ENCODE measurements around the gene RASGEF1B.

Gene RASGEF1B

DNA sequence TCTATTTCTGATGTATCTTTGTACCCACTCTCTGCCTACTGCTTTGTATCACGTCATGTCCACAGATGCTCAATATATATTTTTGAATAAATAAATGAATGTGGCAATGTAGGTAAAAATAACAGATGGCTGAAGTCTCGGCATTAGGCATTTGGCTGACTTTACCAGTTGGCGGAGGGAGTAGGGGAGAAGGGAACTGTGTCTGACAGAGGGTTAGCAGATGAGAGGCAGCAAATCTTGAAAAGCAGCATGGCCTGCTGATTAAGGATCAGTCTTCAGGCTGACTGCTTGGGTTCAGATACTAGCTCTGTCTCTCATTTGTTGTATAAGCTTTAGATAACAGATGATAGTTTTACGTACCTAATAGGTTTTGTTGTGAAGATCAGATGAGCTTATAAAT, 31.9 kb upstream of the RASGEF1B start:
- Histone ChIP-seq H3K23ac (ENCODE audit: low read length in 2 of 2) (no peak overlapping the region), H3K27ac (ENCODE audit: low read length, poor library complexity, severe bottlenecking) (no peak overlapping the region), H3K4me2 (ENCODE audit: low read length, poor library complexity, severe bottlenecking) (no peak overlapping the region), H2AFZ (ENCODE audit: low read depth, low read length) (no peak overlapping the region), H4K8ac (ENCODE audit: low read length) (no peak overlapping the region), H2BK15ac (ENCODE audit: low read depth, poor library complexity, severe bottlenecking) (no peak overlapping the region), H2AK5ac (ENCODE audit: low read length, severe bottlenecking) (no peak overlapping the region), H3K27me3 (ENCODE audit: control insufficient read depth in 1 of 2, insufficient read depth in 1 of 2, low read length in 2 of 2) (peaks cover 5 to 22% of the 10 kb centered on the region in 2 experiments), H2BK12ac (ENCODE audit: low read length in 2 of 2) (no peak overlapping the region), H3K79me1 (replicated peaks; ENCODE audit: low read length, poor library complexity, severe bottlenecking) (no peaks in the 10 kb centered on the region), H2BK5ac (ENCODE audit: low read depth, low read length, poor library complexity, severe bottlenecking) (no peak overlapping the region), H3K4ac (ENCODE audit: low read depth in 1 of 2, low read length in 2 of 2) (no peak overlapping the region), H3K9me3 (ENCODE audit: control insufficient read depth, low read length) (no peaks in the 10 kb centered on the region), H2BK120ac (ENCODE audit: low read depth, low read length) (no peak overlapping the region), H3K36me3 (ENCODE audit: control insufficient read depth in 1 of 2, insufficient read depth in 2 of 2, low read depth in 1 of 2, low read length in 2 of 2) (no peaks in the 10 kb centered on the region), H3K9ac (ENCODE audit: low read length) (no peak overlapping the region), H3K4me1 (ENCODE audit: control insufficient read depth, insufficient read depth, low read depth, low read length) (no peaks in the 10 kb centered on the region), H3K4me3 (ENCODE audit: insufficient read depth in 1 of 2, low read depth in 1 of 2, low read length in 2 of 2) (no peak overlapping the region), H4K91ac (ENCODE audit: low read length) (no peak overlapping the region), H3K14ac (ENCODE audit: low read length in 2 of 2) (no peak overlapping the region), H3K18ac (ENCODE audit: low read depth in 1 of 2, low read length in 2 of 2) (no peak overlapping the region)
- DNase-seq: no peak
- WGBS: 93% methylated on average over 2 of the region's 4 CpGs

DNA sequence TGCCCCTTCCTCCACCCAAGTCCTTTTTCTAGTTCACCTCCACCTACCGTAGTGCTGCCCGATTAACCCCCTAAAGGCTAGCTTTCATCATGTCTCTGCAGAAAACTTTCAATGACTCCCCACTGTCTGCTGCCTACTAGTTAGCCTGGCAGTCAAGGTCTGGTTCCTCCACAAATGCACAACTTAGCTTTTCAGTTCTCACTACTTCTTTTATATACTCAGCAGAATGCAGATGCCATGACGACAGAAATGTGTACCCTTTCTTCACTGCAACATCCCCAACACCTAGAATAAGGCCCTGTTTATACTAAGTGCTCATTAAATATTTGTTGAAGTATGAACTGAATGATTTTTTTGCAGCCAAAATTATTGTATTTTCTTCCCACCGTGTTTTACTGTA, 30.9 kb upstream of the RASGEF1B start:
- H3K18ac ChIP-seq (ENCODE audit: low read depth in 1 of 2, low read length in 2 of 2): no peak overlapping the region
- no peak overlapping the region for H3K14ac ChIP-seq (ENCODE audit: low read length in 2 of 2)
- no peak overlapping the region for H3K4me2 ChIP-seq (ENCODE audit: low read length, poor library complexity, severe bottlenecking)
- H3K9me3 ChIP-seq (ENCODE audit: control insufficient read depth, low read length): no peaks in the 10 kb centered on the region
- H3K4me3 ChIP-seq (ENCODE audit: insufficient read depth in 1 of 2, low read depth in 1 of 2, low read length in 2 of 2): no peak overlapping the region
- H3K36me3 ChIP-seq (ENCODE audit: control insufficient read depth in 1 of 2, insufficient read depth in 2 of 2, low read depth in 1 of 2, low read length in 2 of 2): no peaks in the 10 kb centered on the region
- no peak overlapping the region for H3K27ac ChIP-seq (ENCODE audit: low read length, poor library complexity, severe bottlenecking)
- H2BK120ac ChIP-seq (ENCODE audit: low read depth, low read length): no peak overlapping the region
- H3K4me1 ChIP-seq (ENCODE audit: control insufficient read depth, insufficient read depth, low read depth, low read length): no peaks in the 10 kb centered on the region
- H3K9ac ChIP-seq (ENCODE audit: low read length): no peak overlapping the region
- 96% methylated on average over 3 of the region's 4 CpGs for WGBS
- no peak overlapping the region for H2BK15ac ChIP-seq (ENCODE audit: low read depth, poor library complexity, severe bottlenecking)
- peaks cover 5 to 27% of the 10 kb centered on the region in 2 experiments for H3K27me3 ChIP-seq (ENCODE audit: control insufficient read depth in 1 of 2, insufficient read depth in 1 of 2, low read length in 2 of 2)
- no peak for DNase-seq
- no peaks in the 10 kb centered on the region for H3K79me1 ChIP-seq (replicated peaks; ENCODE audit: low read length, poor library complexity, severe bottlenecking)
- no peak overlapping the region for H4K91ac ChIP-seq (ENCODE audit: low read length)
- H3K4ac ChIP-seq (ENCODE audit: low read depth in 1 of 2, low read length in 2 of 2): no peak overlapping the region
- H4K8ac ChIP-seq (ENCODE audit: low read length): no peak overlapping the region
- H2BK12ac ChIP-seq (ENCODE audit: low read length in 2 of 2): no peak overlapping the region
- no peak overlapping the region for H2BK5ac ChIP-seq (ENCODE audit: low read depth, low read length, poor library complexity, severe bottlenecking)
- H2AFZ ChIP-seq (ENCODE audit: low read depth, low read length): no peak overlapping the region
- H2AK5ac ChIP-seq (ENCODE audit: low read length, severe bottlenecking): no peak overlapping the region
- no peak overlapping the region for H3K23ac ChIP-seq (ENCODE audit: low read length in 2 of 2)

DNA sequence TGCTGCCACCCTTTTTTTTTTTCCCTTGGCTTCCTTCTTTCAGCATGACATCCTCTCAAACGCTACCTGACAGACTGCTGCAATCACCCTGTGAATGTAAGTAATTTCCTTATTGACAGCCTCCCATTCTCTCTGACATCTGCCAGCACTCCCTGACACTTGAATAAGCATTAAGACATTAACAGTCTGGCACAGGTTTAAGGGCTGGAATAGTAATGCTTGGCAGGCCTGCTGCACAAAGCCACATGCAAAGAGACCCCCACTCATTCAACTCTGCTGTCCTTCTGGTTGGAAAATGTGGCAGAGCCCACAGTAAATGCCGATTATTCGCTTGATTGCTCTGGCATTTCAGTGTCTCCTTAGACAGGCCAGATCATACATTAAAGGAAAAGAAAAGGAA, 28.1 kb upstream of the RASGEF1B start:
- Histone ChIP-seq H3K79me1 (replicated peaks; ENCODE audit: low read length, poor library complexity, severe bottlenecking) (no peaks in the 10 kb centered on the region), H3K4me1 (ENCODE audit: control insufficient read depth, insufficient read depth, low read depth, low read length) (no peaks in the 10 kb centered on the region), H3K23ac (ENCODE audit: low read length in 2 of 2) (no peak overlapping the region), H2AFZ (ENCODE audit: low read depth, low read length) (no peak overlapping the region), H3K9me3 (ENCODE audit: control insufficient read depth, low read length) (no peaks in the 10 kb centered on the region), H2BK15ac (ENCODE audit: low read depth, poor library complexity, severe bottlenecking) (no peak overlapping the region), H3K4me2 (ENCODE audit: low read length, poor library complexity, severe bottlenecking) (no peak overlapping the region), H3K14ac (ENCODE audit: low read length in 2 of 2) (no peak overlapping the region), H3K4ac (ENCODE audit: low read depth in 1 of 2, low read length in 2 of 2) (no peak overlapping the region), H4K8ac (ENCODE audit: low read length) (no peak overlapping the region), H3K36me3 (ENCODE audit: control insufficient read depth in 1 of 2, insufficient read depth in 2 of 2, low read depth in 1 of 2, low read length in 2 of 2) (no peaks in the 10 kb centered on the region), H2BK5ac (ENCODE audit: low read depth, low read length, poor library complexity, severe bottlenecking) (no peak overlapping the region), H3K9ac (ENCODE audit: low read length) (no peak overlapping the region), H2AK5ac (ENCODE audit: low read length, severe bottlenecking) (no peak overlapping the region), H2BK12ac (ENCODE audit: low read length in 2 of 2) (no peak overlapping the region), H4K91ac (ENCODE audit: low read length) (no peak overlapping the region), H3K27me3 (ENCODE audit: control insufficient read depth in 1 of 2, insufficient read depth in 1 of 2, low read length in 2 of 2) (peaks cover 5 to 27% of the 10 kb centered on the region in 2 experiments), H3K27ac (ENCODE audit: low read length, poor library complexity, severe bottlenecking) (no peak overlapping the region), H3K18ac (ENCODE audit: low read depth in 1 of 2, low read length in 2 of 2) (no peak overlapping the region), H3K4me3 (ENCODE audit: insufficient read depth in 1 of 2, low read depth in 1 of 2, low read length in 2 of 2) (no peak overlapping the region), H2BK120ac (ENCODE audit: low read depth, low read length) (no peak overlapping the region)
- 35% methylated on average over 3 of the region's 3 CpGs for WGBS
- no peak for DNase-seq

DNA sequence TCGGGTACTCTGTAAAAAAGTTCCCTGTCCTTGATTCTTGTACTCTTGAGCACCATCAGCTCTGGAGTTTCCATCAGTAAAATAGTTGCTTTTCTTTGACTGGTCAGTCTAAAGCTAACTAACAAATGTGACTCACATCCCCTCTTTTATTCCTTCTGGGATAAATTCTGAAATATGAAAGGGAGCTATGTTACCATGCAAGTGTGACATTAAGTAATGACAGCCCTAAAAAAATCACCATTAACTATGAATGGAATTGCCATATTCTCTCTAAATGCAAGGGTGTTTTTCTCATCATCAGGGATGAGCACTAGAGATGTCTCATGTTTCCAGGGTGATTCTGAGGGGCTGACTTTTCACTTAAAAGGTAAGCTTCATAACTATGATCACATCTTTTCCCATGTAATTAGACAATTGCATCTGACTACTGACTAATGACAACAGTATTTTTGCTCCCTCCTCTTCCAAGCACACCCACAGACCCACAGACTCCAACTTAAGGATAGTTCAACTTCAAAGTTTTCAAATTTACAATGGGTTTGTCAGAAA, 26.9 kb upstream of the RASGEF1B start:
- WGBS: 88% methylated on average over 1 of the region's 1 CpG
- no peak overlapping the region for H2BK5ac ChIP-seq (ENCODE audit: low read depth, low read length, poor library complexity, severe bottlenecking)
- no peak overlapping the region for H3K14ac ChIP-seq (ENCODE audit: low read length in 2 of 2)
- H2BK120ac ChIP-seq (ENCODE audit: low read depth, low read length): no peak overlapping the region
- H4K8ac ChIP-seq (ENCODE audit: low read length): no peak overlapping the region
- no peak for DNase-seq
- no peak overlapping the region for H3K9ac ChIP-seq (ENCODE audit: low read length)
- no peaks in the 10 kb centered on the region for H3K79me1 ChIP-seq (replicated peaks; ENCODE audit: low read length, poor library complexity, severe bottlenecking)
- no peaks in the 10 kb centered on the region for H3K4me1 ChIP-seq (ENCODE audit: control insufficient read depth, insufficient read depth, low read depth, low read length)
- H2AFZ ChIP-seq (ENCODE audit: low read depth, low read length): no peak overlapping the region
- H4K91ac ChIP-seq (ENCODE audit: low read length): no peak overlapping the region
- H3K27me3 ChIP-seq (ENCODE audit: control insufficient read depth in 1 of 2, insufficient read depth in 1 of 2, low read length in 2 of 2): peaks cover 5 to 27% of the 10 kb centered on the region in 2 experiments
- H3K4me2 ChIP-seq (ENCODE audit: low read length, poor library complexity, severe bottlenecking): no peak overlapping the region
- H2BK15ac ChIP-seq (ENCODE audit: low read depth, poor library complexity, severe bottlenecking): no peak overlapping the region
- H3K18ac ChIP-seq (ENCODE audit: low read depth in 1 of 2, low read length in 2 of 2): no peak overlapping the region
- H2AK5ac ChIP-seq (ENCODE audit: low read length, severe bottlenecking): no peak overlapping the region
- H3K23ac ChIP-seq (ENCODE audit: low read length in 2 of 2): no peak overlapping the region
- no peaks in the 10 kb centered on the region for H3K36me3 ChIP-seq (ENCODE audit: control insufficient read depth in 1 of 2, insufficient read depth in 2 of 2, low read depth in 1 of 2, low read length in 2 of 2)
- H3K9me3 ChIP-seq (ENCODE audit: control insufficient read depth, low read length): no peaks in the 10 kb centered on the region
- H3K4me3 ChIP-seq (ENCODE audit: insufficient read depth in 1 of 2, low read depth in 1 of 2, low read length in 2 of 2): no peak overlapping the region
- no peak overlapping the region for H2BK12ac ChIP-seq (ENCODE audit: low read length in 2 of 2)
- H3K27ac ChIP-seq (ENCODE audit: low read length, poor library complexity, severe bottlenecking): no peak overlapping the region
- no peak overlapping the region for H3K4ac ChIP-seq (ENCODE audit: low read depth in 1 of 2, low read length in 2 of 2)
